ENCODE measurements around the gene NDUFS3. TPM values are rescaled to one million over a fixed set of nuclear protein-coding genes. Genes with fewer than 3 reads are reported as not detected.

Gene NDUFS3
- total and polyA plus RNA-seq, 2 of the 13 experiments (the other 11 are each of a cell fraction or from before 2014, with no cell fraction given): 151 to 184 TPM

- TF ChIP-seq EED (CRISPR knock-in tag; IDR thresholded peaks at IDR 0.05) (no peak), GLMP (CRISPR knock-in tag; IDR thresholded peaks at IDR 0.05; ENCODE audit: borderline replicate concordance) (no peak), KDM2A (CRISPR knock-in tag; IDR thresholded peaks at IDR 0.05; ENCODE audit: borderline replicate concordance, low read depth) (no peak; the same call in 1 of the 2 replicates), ZNF280B (CRISPR knock-in tag; IDR thresholded peaks at IDR 0.05; ENCODE audit: borderline replicate concordance) (peak; percentile 51; the same call in 1 of the 2 replicates), ZBTB2 (CRISPR knock-in tag; IDR thresholded peaks at IDR 0.05; ENCODE audit: low read depth) (no peak), ZNF605 (CRISPR knock-in tag; IDR thresholded peaks at IDR 0.05) (peak; percentile 70), MXI1 (IDR thresholded peaks at IDR 0.05; ENCODE audit: borderline replicate concordance, low read depth, low read length) (peak; percentile 49; the same call in 1 of the 3 replicates), ZNF24 (IDR thresholded peaks at IDR 0.05) (no peak), HES4 (CRISPR knock-in tag; IDR thresholded peaks at IDR 0.05; ENCODE audit: borderline replicate concordance) (peak; percentile 67), ZBTB43 (CRISPR knock-in tag; conservative IDR thresholded peaks at IDR 0.05) (no peak), FOXM1 (CRISPR knock-in tag; IDR thresholded peaks at IDR 0.05) (no peak), ZNF703 (CRISPR knock-in tag; IDR thresholded peaks at IDR 0.05; ENCODE audit: borderline replicate concordance) (0 out of 2 replicates have a peak, but pooled peaks have one; percentile 35), HNRNPLL (IDR thresholded peaks at IDR 0.05; ENCODE audit: low read depth, low read length, poor library complexity, severe bottlenecking) (peak; percentile 30), ZNF512B (CRISPR knock-in tag; IDR thresholded peaks at IDR 0.05; ENCODE audit: borderline replicate concordance) (no peak), ZNF136 (CRISPR knock-in tag; IDR thresholded peaks at IDR 0.05; ENCODE audit: low read depth) (no peak; the same call in 1 of the 2 replicates), POLR2G (IDR thresholded peaks at IDR 0.05; ENCODE audit: low read depth, low read length) (peak; percentile 89), MAFF (IDR thresholded peaks at IDR 0.05; ENCODE audit: low read depth, low read length) (no peak), ZSCAN25 (CRISPR knock-in tag; IDR thresholded peaks at IDR 0.05) (0 out of 2 replicates have a peak, but pooled peaks have one; percentile 10), CREM (IDR thresholded peaks at IDR 0.05) (no peak), CREM (CRISPR knock-in tag; IDR thresholded peaks at IDR 0.05) (no peak), CHD4 (IDR thresholded peaks at IDR 0.05; ENCODE audit: borderline replicate concordance, low read length) (no peak)
Measured at GRCh38 chr11:47565340-47566148, 13.3 kb upstream of the NDUFS3 start, which contains the start of gene PTPMT1 (continued).

All from HepG2 (cell line).